Thyroid gland (tissue), 4 donors: Measurements from ENCODE around the gene OXLD1.

Experiments
- CTCF ChIP-seq, 6 experiments: fragments of 200-600 bp in 3 of 6; fragments of 450-650 bp in 3 of 6; sonication (generic) in 3 of 6; IDR thresholded peaks; one replicate each; pipeline ENCODE4 v1.5.1; 2016 to 2019; ENCODE audit warnings: antibody characterized with exemption in 6 of 6, mild to moderate bottlenecking in 2 of 6, inconsistent platforms in 1 of 6, moderate library complexity in 1 of 6
- POLR2A ChIP-seq, 2 donors: fragments of 450-650 bp; IDR thresholded peaks; one replicate each; pipeline ENCODE4 v1.6.1; 2017; ENCODE audit warnings: antibody characterized with exemption in 2 of 2, mild to moderate bottlenecking in 2 of 2, moderate library complexity in 1 of 2

- no peak for TF ChIP-seq CTCF (IDR thresholded peaks at IDR 0.05)
- no peak for TF ChIP-seq POLR2A (IDR thresholded peaks at IDR 0.05)
Measured at GRCh38 chr17:81621494-81622130, 44.8 kb downstream of the OXLD1 start.
